Measurements from ENCODE around the gene ACKR2. TPM values are rescaled to one million over a fixed set of nuclear protein-coding genes. Genes with fewer than 3 reads are reported as not detected.
A peak's percentile ranks its signal among the peaks of the same experiment; 100 is the strongest.

ACKR2 gene
- total and polyA plus RNA-seq, 2 experiments from 2014 or later, result 0.11 to 0.23 TPM

- in situ Hi-C loops (cut with MboI), result no loop called here
These were observed 18.4 kb downstream of the ACKR2 start for GRCh38 chr3:42827654-42828053.

GRCh38 chr3:42829083-42829627 is 19.9 kb downstream of the ACKR2 start:
- Histone ChIP-seq H3K27ac (no peak overlapping the region), H3K4me1 (ENCODE audit: insufficient read depth) (no peaks in the 10 kb centered on the region), H3F3A (ENCODE audit: insufficient read depth) (no peaks in the 10 kb centered on the region; the same call in 1 of the 2 replicates), H3K79me2 (ENCODE audit: insufficient read depth) (no peaks in the 10 kb centered on the region), H3K4me2 (ENCODE audit: unreplicated experiment) (no peak overlapping the region), H3K36me3 (ENCODE audit: low read depth) (no peaks in the 10 kb centered on the region), H3K9ac (no peak overlapping the region), H3K4me3 (no peak overlapping the region), H3K9me2 (ENCODE audit: insufficient read depth) (no peaks in the 10 kb centered on the region), H3K27me3 (replicated peaks; ENCODE audit: insufficient read depth) (0 out of 2 replicates have a peak, but pooled peaks cover 7% of the 10 kb centered on the region), H2AFZ (no peak overlapping the region), H4K20me1 (ENCODE audit: insufficient read depth) (no peaks in the 10 kb centered on the region), H3K9me3 (ENCODE audit: low read depth) (no peaks in the 10 kb centered on the region)
- no peak for TF ChIP-seq EZH2 (IDR thresholded peaks at IDR 0.05; ENCODE audit: insufficient read depth, poor library complexity, severe bottlenecking)
- TF ChIP-seq EZH2phosphoT487 (IDR thresholded peaks at IDR 0.05; ENCODE audit: insufficient read depth, low read depth), result no peak
- no peak for DNase-seq
- in situ Hi-C loops (cut with MboI), result no loop called here
- 66 to 79% methylated on average over 5 of the region's 5 CpGs for WGBS, 2 experiments (ENCODE audit: low coverage in 1 of 2, low lambda C conversion rate in 2 of 2, missing lambda C conversion rate in 2 of 2)

More at GRCh38 chr3:42827654-42828053, 18.4 kb downstream of the ACKR2 start:
- H3K36me3 ChIP-seq (ENCODE audit: low read depth), result no peaks in the 10 kb centered on the region
- H3K9me3 ChIP-seq (ENCODE audit: low read depth), result no peaks in the 10 kb centered on the region
- no peak overlapping the region for H2AFZ ChIP-seq
- TF ChIP-seq EZH2 (IDR thresholded peaks at IDR 0.05; ENCODE audit: insufficient read depth, poor library complexity, severe bottlenecking) (no peak), EZH2phosphoT487 (IDR thresholded peaks at IDR 0.05; ENCODE audit: insufficient read depth, low read depth) (no peak)
- no peaks in the 10 kb centered on the region for H4K20me1 ChIP-seq (ENCODE audit: insufficient read depth)
- H3K9me2 ChIP-seq (ENCODE audit: insufficient read depth), result no peaks in the 10 kb centered on the region
- H3F3A ChIP-seq (ENCODE audit: insufficient read depth), result no peaks in the 10 kb centered on the region; the same call in 1 of the 2 replicates
- H3K4me2 ChIP-seq (ENCODE audit: unreplicated experiment), result no peak overlapping the region
- no peak overlapping the region for H3K4me3 ChIP-seq
- 0 out of 2 replicates have a peak, but pooled peaks cover 7% of the 10 kb centered on the region for H3K27me3 ChIP-seq (replicated peaks; ENCODE audit: insufficient read depth)
- no peak overlapping the region for H3K9ac ChIP-seq
- H3K27ac ChIP-seq, result no peak overlapping the region
- WGBS, 2 experiments (ENCODE audit: low coverage in 1 of 2, low lambda C conversion rate in 2 of 2, missing lambda C conversion rate in 2 of 2), result 50 to 66% methylated on average over 4 of the region's 4 CpGs
- H3K4me1 ChIP-seq (ENCODE audit: insufficient read depth), result no peaks in the 10 kb centered on the region
- no peaks in the 10 kb centered on the region for H3K79me2 ChIP-seq (ENCODE audit: insufficient read depth)
- DNase-seq, result no peak

GRCh38 chr3:42829628-42830436 is 20.6 kb downstream of the ACKR2 start:
- Histone ChIP-seq H3K4me1 (ENCODE audit: insufficient read depth) (no peaks in the 10 kb centered on the region), H3K4me2 (ENCODE audit: unreplicated experiment) (no peak overlapping the region), H3K27me3 (replicated peaks; ENCODE audit: insufficient read depth) (0 out of 2 replicates have a peak, but pooled peaks cover 7% of the 10 kb centered on the region), H3K9me2 (ENCODE audit: insufficient read depth) (no peaks in the 10 kb centered on the region), H4K20me1 (ENCODE audit: insufficient read depth) (no peaks in the 10 kb centered on the region), H3F3A (ENCODE audit: insufficient read depth) (no peaks in the 10 kb centered on the region; the same call in 1 of the 2 replicates), H3K36me3 (ENCODE audit: low read depth) (no peaks in the 10 kb centered on the region), H2AFZ (no peak overlapping the region), H3K27ac (no peak overlapping the region), H3K9me3 (ENCODE audit: low read depth) (no peaks in the 10 kb centered on the region), H3K79me2 (ENCODE audit: insufficient read depth) (no peaks in the 10 kb centered on the region), H3K9ac (no peak overlapping the region), H3K4me3 (no peak overlapping the region)
- WGBS, 2 experiments (ENCODE audit: low coverage in 1 of 2, low lambda C conversion rate in 2 of 2, missing lambda C conversion rate in 2 of 2), result 59 to 64% methylated on average over 5 of the region's 5 CpGs
- DNase-seq, result no peak
- in situ Hi-C loops (cut with MboI), result no loop called here
- no peak for TF ChIP-seq EZH2phosphoT487 (IDR thresholded peaks at IDR 0.05; ENCODE audit: insufficient read depth, low read depth)
- no peak for TF ChIP-seq EZH2 (IDR thresholded peaks at IDR 0.05; ENCODE audit: insufficient read depth, poor library complexity, severe bottlenecking)

DNA sequence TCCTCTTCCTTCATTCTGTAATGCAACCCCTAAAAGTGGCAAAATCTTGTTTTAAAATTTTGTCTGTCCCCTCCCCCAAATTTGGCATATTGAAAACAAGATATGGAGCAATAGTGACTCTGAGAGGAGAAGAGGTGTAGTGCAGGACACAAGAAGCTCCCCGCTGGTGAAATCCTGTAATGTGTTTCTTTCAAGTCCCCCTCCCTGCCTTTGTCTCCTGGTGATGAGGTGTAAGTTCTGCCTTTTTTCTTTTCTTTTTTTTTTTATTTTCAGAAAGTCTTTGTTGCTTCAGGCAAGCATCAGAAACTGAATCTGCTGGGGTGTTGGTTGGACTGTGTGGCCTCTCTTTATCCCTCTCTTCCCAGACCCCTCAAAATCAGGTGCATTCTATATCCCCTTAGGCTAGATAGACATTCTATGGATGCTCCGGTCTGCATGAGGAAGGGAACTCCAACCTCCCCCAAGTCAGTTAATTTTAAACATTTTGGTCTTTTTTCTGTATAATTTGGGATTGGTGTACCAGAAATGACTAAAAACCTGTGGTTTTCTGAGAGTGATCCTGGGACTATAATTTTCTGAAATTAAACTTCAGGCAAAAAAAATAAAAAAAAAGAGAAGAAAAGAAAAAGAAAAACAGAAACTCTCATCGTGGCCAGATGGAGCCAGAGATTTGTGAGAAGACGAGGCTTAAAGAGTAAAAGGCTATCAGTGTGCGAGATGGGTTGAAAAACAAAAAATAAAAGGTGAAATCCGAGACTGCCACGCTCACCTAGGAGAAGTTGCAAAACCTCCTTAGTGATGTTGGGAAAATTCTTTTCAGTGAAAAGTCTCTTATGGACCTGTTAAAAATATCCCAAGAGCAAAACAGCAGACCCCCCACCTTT is 21.4 kb downstream of the ACKR2 start:
- 36 to 38% methylated on average over 7 of the region's 7 CpGs for WGBS, 2 experiments (ENCODE audit: low coverage in 1 of 2, low lambda C conversion rate in 2 of 2, missing lambda C conversion rate in 2 of 2)
- Histone ChIP-seq H4K20me1 (ENCODE audit: insufficient read depth) (no peaks in the 10 kb centered on the region), H3K27ac (no peak overlapping the region), H3K27me3 (replicated peaks; ENCODE audit: insufficient read depth) (0 out of 2 replicates have a peak, but pooled peaks cover 7% of the 10 kb centered on the region), H3K4me2 (ENCODE audit: unreplicated experiment) (no peak overlapping the region), H3K9me3 (ENCODE audit: low read depth) (no peaks in the 10 kb centered on the region), H3K9ac (no peak overlapping the region), H3K9me2 (ENCODE audit: insufficient read depth) (no peaks in the 10 kb centered on the region), H3K79me2 (ENCODE audit: insufficient read depth) (no peaks in the 10 kb centered on the region), H3F3A (ENCODE audit: insufficient read depth) (no peaks in the 10 kb centered on the region; the same call in 1 of the 2 replicates), H3K4me3 (no peak overlapping the region), H3K4me1 (ENCODE audit: insufficient read depth) (no peaks in the 10 kb centered on the region), H3K36me3 (ENCODE audit: low read depth) (no peaks in the 10 kb centered on the region), H2AFZ (no peak overlapping the region)
- in situ Hi-C loops (cut with MboI), result no loop called here
- DNase-seq, result peak; percentile 56
- TF ChIP-seq EZH2phosphoT487 (IDR thresholded peaks at IDR 0.05; ENCODE audit: insufficient read depth, low read depth) (no peak), EZH2 (IDR thresholded peaks at IDR 0.05; ENCODE audit: insufficient read depth, poor library complexity, severe bottlenecking) (no peak)
